VCaP (cell line): ENCODE results near the gene GNGT2.

ENCODE experiments used
- H3K27ac ChIP-seq: fragments of 450-650 bp; 2 replicates; pipeline ENCODE4 v1.5.1; 2017
- TF ChIP-seq, protein P1 (sequence below): fragments of 450-650 bp; conservative IDR thresholded peaks from 2 replicates; pipeline ENCODE4 v1.5.1; 2017; ENCODE audit warnings: mild to moderate bottlenecking, moderate library complexity

GNGT2 gene

DNA sequence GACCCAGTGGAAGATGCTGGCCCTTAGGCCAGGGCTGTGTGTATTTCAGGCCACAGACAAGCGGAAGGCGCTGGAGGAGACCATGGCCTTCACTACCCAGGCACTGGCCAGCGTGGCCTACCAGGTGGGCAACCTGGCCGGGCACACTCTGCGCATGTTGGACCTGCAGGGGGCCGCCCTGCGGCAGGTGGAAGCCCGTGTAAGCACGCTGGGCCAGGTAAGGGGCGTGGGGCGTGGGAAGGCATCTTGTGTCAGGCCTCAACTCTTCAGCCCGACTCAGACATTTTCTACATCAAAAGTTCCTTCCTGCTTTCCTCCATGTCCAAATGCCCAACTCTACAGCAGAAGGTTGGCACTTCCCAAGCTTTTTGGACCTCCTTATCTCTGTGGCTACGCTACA is 6.1 kb upstream of the GNGT2 start:
- TF ChIP-seq, protein P1, sequence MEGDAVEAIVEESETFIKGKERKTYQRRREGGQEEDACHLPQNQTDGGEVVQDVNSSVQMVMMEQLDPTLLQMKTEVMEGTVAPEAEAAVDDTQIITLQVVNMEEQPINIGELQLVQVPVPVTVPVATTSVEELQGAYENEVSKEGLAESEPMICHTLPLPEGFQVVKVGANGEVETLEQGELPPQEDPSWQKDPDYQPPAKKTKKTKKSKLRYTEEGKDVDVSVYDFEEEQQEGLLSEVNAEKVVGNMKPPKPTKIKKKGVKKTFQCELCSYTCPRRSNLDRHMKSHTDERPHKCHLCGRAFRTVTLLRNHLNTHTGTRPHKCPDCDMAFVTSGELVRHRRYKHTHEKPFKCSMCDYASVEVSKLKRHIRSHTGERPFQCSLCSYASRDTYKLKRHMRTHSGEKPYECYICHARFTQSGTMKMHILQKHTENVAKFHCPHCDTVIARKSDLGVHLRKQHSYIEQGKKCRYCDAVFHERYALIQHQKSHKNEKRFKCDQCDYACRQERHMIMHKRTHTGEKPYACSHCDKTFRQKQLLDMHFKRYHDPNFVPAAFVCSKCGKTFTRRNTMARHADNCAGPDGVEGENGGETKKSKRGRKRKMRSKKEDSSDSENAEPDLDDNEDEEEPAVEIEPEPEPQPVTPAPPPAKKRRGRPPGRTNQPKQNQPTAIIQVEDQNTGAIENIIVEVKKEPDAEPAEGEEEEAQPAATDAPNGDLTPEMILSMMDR, result no peak
- no peak overlapping the region for H3K27ac ChIP-seq

DNA sequence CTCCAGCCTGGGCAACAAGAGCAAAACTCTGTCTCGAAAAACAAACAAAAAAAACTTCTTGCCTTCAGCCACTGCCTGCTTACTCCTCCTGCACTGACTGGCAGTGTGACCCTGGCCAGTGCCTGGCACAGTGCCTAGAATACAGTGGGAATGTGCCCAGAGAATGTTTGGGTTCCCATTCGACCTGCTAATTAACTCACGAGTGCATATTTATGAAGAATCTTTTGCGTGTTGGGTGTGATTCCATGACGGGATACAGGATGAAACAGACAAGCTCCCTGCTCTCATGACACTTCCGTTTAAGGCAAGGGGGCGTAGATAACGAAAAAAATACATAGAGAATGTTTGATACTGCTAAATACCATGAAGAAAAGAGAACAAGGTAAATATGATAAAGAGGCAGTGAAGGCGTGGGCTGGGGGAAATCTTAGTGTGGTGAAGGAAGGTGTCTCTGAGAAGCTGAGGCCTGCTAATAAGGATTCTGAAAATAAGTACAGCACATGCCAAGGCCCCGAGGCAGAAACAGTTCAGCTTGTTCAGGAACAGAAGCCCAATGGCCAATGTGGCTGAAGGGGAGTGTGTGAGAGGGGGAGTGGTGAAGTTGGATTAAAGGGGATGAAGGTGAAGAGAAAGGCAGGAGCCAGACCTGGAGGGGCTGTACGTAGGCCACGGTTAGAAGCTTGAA is 4.4 kb upstream of the GNGT2 start:
- no peak overlapping the region for H3K27ac ChIP-seq

DNA sequence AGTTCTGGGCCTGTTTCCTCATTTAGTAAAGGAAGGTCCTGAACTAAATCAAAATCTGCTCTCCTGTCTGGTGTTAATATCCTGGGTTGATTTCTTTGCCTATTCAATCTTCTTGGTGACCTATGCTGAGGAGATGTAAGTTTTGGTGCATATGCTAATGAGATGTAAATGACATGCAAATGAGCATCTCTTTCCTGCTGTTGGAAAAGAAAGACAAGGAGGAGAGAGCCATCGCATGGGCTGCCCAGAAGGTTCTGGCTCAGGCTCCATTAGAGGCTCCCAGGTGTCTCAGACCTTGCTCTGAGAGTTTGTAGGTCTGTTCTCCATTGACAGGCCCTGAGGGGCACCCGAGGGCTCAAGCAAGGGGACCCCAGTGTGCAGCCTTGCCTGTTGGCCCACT is 3.5 kb upstream of the GNGT2 start:
- TF ChIP-seq, protein P1, result no peak
- H3K27ac ChIP-seq, result no peak overlapping the region

More for the DNA sequence above, 4.4 kb upstream of the GNGT2 start:
- TF ChIP-seq, protein P1, result no peak

DNA sequence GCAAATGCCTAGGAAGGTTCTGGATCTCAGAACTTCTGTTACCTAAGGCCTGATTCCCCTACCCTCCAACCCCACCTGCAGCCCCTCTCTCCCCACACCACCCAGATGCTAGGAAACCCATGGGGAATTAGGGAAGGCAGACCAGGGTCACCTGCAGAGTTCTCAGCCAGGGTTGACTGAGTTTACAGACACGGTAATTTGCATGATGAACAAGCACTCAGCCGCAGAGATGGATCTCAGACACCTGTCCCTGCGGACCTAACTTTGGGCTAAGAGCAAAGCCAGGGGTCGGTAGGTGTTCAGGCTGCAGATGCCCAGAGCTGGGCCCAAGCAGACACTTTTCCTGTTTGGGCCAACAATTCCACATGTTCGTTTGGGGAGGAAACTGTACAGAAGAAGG is 3.0 kb upstream of the GNGT2 start:
- TF ChIP-seq, protein P1, result no peak
- no peak overlapping the region for H3K27ac ChIP-seq

DNA sequence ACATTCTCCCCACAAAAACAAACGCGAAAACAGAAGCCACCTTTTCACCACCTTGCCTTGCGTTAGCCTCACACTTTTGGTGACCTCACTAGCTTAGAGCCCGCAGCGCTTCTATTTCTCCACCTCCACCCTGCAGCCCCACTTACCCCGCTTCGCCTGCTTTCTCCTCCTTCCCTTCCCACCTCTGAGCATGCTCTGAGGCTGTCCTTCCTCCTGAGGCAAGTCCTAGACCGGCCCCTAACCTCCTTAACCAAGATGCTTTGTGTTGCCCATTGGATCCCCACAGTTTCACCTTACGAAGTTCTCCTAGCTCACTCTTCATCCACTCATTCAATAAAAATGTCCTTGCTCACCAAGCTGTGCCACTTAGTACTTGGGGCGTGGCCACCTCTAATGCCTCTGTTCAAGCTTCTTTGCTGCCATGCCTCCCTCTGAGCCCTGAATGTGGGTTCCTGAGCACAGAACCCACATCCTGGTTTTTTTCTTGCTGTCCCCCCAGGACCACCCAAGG is 1.3 kb downstream of the GNGT2 start:
- TF ChIP-seq, protein P1, result no peak
- no peak overlapping the region for H3K27ac ChIP-seq

DNA sequence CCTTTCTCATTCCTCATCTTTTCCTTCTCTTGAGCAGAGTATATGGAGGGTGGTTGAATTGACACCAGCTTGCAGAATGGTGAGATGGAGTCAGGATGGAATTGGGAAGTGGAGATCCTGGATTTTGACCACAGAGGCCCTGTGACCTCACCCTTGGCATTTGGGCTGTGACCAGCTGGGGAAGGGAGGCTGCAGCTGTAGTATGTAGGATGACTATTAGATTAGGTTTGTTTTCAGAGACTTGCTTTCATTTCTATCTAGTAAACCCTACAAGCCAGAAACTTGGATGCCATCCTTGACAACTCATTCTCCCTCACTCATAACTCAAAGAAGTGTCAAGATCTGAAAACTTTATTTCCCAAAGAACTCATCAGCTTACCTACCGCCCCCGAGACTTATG is 5.9 kb downstream of the GNGT2 start:
- H3K27ac ChIP-seq, result no peak overlapping the region

DNA sequence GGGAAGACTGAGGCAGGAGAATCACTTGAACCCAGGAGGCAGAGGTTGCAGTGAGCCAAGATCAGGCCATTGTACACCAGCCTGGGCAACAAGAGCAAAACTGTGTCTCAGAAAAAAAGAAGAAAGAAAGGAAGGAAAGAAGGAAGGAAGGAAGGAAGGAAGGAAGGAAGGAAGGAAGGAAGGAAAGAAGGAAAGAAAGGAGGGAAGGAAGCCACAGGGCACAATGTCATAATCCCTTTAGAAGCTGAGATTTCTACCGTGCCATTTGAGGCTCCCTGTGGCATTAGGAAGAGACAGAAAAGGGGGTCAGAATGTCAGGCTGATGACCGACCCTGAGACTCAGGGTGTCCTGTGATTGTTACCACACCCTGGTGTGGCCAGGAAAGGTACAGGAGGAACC is 6.6 kb downstream of the GNGT2 start:
- TF ChIP-seq, protein P1, result no peak
- H3K27ac ChIP-seq, result no peak overlapping the region

More for the DNA sequence above, 5.9 kb downstream of the GNGT2 start:
- TF ChIP-seq, protein P1, result no peak
